HL-60 (cell line): Measurements from ENCODE around the gene ATP6V0D1.

Experiments
- CTCF ChIP-seq: IDR thresholded peaks from one replicate; pipeline ENCODE4 v1.5.1; 2011; ENCODE audit warnings: low read length, control low read depth, inconsistent platforms; ENCODE audit not compliant: insufficient read depth
- POLR2AphosphoS5 ChIP-seq: IDR thresholded peaks from 2 replicates; pipeline ENCODE4 v1.6.1; 2012; ENCODE audit warnings: low read depth
- REST ChIP-seq: IDR thresholded peaks from 2 replicates; pipeline ENCODE4 v1.6.1; 2012; ENCODE audit warnings: low read depth; ENCODE audit not compliant: insufficient replicate concordance
- SPI1 ChIP-seq: IDR thresholded peaks from 2 replicates; pipeline ENCODE4 v1.6.1; 2012; ENCODE audit warnings: low read depth, mild to moderate bottlenecking, borderline replicate concordance

DNA sequence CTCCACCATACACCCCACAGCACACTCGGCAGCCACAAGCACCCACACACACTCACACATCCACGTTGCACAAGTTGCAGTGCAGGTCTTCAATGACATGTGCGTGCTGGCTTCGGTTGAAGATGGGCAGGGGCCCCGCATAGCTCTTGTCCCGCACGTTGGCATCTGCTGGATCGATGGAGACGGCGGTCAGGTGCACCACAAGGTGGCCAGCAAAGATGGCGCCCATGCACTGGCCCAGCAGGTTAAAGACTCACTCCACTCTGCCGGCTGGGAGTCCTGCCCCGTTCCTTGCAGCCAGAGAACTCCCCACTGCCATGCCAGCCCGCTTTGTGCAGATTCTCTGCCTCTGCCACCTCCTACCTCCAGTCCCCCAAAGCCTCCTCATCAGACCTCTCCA, 80.1 kb downstream of the ATP6V0D1 start:
- TF ChIP-seq SPI1 (no peak), CTCF (no peak), POLR2AphosphoS5 (no peak), REST (no peak)
